ENCODE results near the gene PIM2. TPM values are rescaled to one million over a fixed set of nuclear protein-coding genes. Genes with fewer than 3 reads are reported as not detected.

Gene PIM2
- 391 TPM for total RNA-seq
- 100 to 1,000 TPM; 475 to 549 (median 501) TPM for polyA plus RNA-seq

GRCh38 chrX:48918643-48919340, at the start of gene PIM2:
Gene PIM2 (minus strand): TSS chrX:48919024. CDS start chrX:48918834, 190 bp downstream.
- H3K36me3 Mint-ChIP-seq = peaks cover 31% of the 10 kb centered on the region
- peaks cover 37% of the 10 kb centered on the region for H3K36me3 ChIP-seq (ENCODE audit: control insufficient read depth, insufficient read depth, low read length)
- no peaks in the 10 kb centered on the region for H3K9me3 ChIP-seq (ENCODE audit: control insufficient read depth in 2 of 2, low read length in 2 of 2)
- H3K4me1 Mint-ChIP-seq = peaks cover 10 to 82% (median 12%) of the 10 kb centered on the region in 4 donors
- peaks cover 67% of the 10 kb centered on the region for H3K4me1 ChIP-seq (ENCODE audit: control insufficient read depth, insufficient read depth, low read length, poor library complexity, severe bottlenecking)
- no peaks in the 10 kb centered on the region for H3K27me3 ChIP-seq (ENCODE audit: control insufficient read depth, insufficient read depth, low read length)
- H3K27me3 Mint-ChIP-seq = peaks cover 4% of the 10 kb centered on the region
- H3K27ac Mint-ChIP-seq = peak within 1 kb of the TSS; percentile 94 to 99 (median 96)
- no peaks in the 10 kb centered on the region for H3K9me3 Mint-ChIP-seq
- H3K27ac ChIP-seq (ENCODE audit: insufficient read depth, low read length, poor library complexity, severe bottlenecking) = peak within 1 kb of the TSS; percentile 96
- peak within 1 kb of the TSS; percentile 96 for H3K4me3 ChIP-seq (ENCODE audit: low read depth, low read length)
- ATAC-seq (ENCODE audit: low read depth in 2 of 2) (peak; percentile 69 to 71), DNase-seq (peak; percentile 87 to 97 (median 94))
- peak within 1 kb of the TSS; percentile 94 to 97 (median 96) for H3K4me3 Mint-ChIP-seq

DNA sequence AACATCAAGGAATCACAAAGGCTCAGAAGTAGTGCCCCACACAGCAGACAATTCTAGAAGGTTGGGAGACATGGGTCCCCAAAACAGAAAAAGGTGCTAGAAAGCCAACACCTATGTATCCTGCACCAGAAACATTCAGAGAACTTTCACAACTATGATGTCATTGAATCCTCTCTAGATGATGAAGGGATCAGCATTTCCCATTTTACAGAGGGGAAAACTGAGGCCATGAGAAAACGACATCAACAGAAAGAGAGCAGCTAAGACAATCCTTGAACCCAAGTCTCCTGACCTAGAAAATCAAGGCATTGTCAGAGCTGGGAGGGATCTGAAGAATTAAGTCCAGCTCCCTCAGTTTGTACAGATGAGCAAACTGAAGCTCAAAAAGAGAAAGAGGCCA, 49.6 kb upstream of the PIM2 start:
- Mint-ChIP-seq H3K9me3 (no peaks in the 10 kb centered on the region), H3K27me3 (peaks cover 6% of the 10 kb centered on the region), H3K4me1 (peaks cover 0 to 25% (median 6%) of the 10 kb centered on the region in 4 donors), H3K4me3 (no peak overlapping the region), H3K36me3 (peaks cover 3% of the 10 kb centered on the region), H3K27ac (no peak overlapping the region)
- Histone ChIP-seq H3K27me3 (ENCODE audit: control insufficient read depth, insufficient read depth, low read length) (no peaks in the 10 kb centered on the region), H3K27ac (ENCODE audit: insufficient read depth, low read length, poor library complexity, severe bottlenecking) (no peak overlapping the region), H3K4me3 (ENCODE audit: low read depth, low read length) (no peak overlapping the region), H3K36me3 (ENCODE audit: control insufficient read depth, insufficient read depth, low read length) (no peaks in the 10 kb centered on the region), H3K9me3 (ENCODE audit: control insufficient read depth in 2 of 2, low read length in 2 of 2) (no peaks in the 10 kb centered on the region), H3K4me1 (ENCODE audit: control insufficient read depth, insufficient read depth, low read length, poor library complexity, severe bottlenecking) (peaks cover 10% of the 10 kb centered on the region)
- ATAC-seq (ENCODE audit: low read depth in 2 of 2) (no peak), DNase-seq (no peak)

DNA sequence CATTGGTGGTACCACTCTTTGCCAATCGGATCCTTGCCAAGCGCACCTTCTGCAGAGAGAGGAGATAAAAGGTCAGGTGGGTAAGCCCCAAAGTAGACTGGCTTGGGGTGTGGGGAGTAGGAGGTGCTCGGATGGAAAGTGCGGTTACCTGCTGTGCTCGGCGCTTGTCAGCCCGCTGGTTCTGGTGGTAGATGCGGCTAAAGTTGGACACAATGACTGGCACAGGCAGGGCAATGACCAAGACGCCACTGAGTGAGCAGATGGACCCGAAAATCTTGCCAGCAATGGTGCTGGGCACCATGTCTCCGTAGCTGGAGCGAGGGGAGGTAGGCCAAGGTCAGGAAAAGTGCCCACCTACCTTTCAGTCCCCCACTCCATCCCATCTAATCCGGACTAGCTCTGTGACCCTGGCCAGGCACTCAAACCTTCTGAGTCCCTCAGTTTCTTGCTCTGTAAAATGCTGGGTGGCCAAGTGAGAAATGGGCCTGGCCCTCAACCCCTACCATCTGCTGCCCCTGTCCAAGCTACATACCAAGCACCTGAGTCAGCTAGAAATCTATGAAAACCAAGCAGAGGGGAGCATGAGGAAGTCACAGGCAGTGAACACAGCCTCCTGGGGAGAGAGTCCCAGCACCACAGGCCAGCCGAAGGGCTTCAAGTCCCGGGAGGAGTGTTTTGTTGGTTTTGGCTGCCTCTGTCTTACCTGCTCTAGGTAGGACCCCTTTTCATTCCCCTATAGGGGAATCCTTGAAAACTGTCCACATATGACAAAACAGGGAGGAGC, 48.2 kb upstream of the PIM2 start:
- H3K27me3 Mint-ChIP-seq = peaks cover 6% of the 10 kb centered on the region
- no peaks in the 10 kb centered on the region for H3K9me3 ChIP-seq (ENCODE audit: control insufficient read depth in 2 of 2, low read length in 2 of 2)
- H3K27ac ChIP-seq (ENCODE audit: insufficient read depth, low read length, poor library complexity, severe bottlenecking) = no peak overlapping the region
- no peaks in the 10 kb centered on the region for H3K36me3 ChIP-seq (ENCODE audit: control insufficient read depth, insufficient read depth, low read length)
- H3K36me3 Mint-ChIP-seq = no peaks in the 10 kb centered on the region
- H3K4me3 Mint-ChIP-seq = no peak overlapping the region
- H3K4me3 ChIP-seq (ENCODE audit: low read depth, low read length) = no peak overlapping the region
- no peaks in the 10 kb centered on the region for H3K9me3 Mint-ChIP-seq
- H3K27ac Mint-ChIP-seq = no peak overlapping the region
- peaks cover 0 to 12% (median under 1%) of the 10 kb centered on the region in 4 donors for H3K4me1 Mint-ChIP-seq
- no peak for ATAC-seq (ENCODE audit: low read depth in 2 of 2)
- DNase-seq = no peak
- H3K27me3 ChIP-seq (ENCODE audit: control insufficient read depth, insufficient read depth, low read length) = no peaks in the 10 kb centered on the region
- H3K4me1 ChIP-seq (ENCODE audit: control insufficient read depth, insufficient read depth, low read length, poor library complexity, severe bottlenecking) = peaks cover 6% of the 10 kb centered on the region

DNA sequence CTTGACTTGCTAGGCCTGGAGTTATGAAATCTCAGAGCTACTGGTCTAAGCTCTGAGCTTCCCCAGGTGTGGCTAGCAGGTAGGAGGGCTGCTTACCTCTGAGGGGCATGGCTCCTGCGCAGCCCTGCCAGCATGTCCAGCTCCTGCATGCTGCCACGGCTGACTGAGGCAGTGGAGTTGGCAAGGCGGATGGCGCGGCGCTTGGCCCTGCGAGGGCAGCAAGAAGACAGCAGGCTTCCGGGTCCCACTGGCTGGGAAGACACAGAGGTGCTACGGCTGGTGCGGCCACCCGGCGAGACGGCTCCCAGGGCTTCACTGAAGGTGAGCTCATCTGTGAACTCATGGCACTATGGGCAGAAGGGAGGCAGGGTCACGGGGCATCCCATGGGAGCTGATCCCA, 47.1 kb upstream of the PIM2 start:
- Mint-ChIP-seq H3K9me3 (no peaks in the 10 kb centered on the region), H3K4me1 (peaks cover 0 to 8% (median 0%) of the 10 kb centered on the region in 4 donors), H3K36me3 (no peaks in the 10 kb centered on the region), H3K27me3 (peaks cover 5% of the 10 kb centered on the region), H3K4me3 (no peak overlapping the region), H3K27ac (no peak overlapping the region)
- H3K27me3 ChIP-seq (ENCODE audit: control insufficient read depth, insufficient read depth, low read length) = no peaks in the 10 kb centered on the region
- DNase-seq (no peak), ATAC-seq (ENCODE audit: low read depth in 2 of 2) (no peak)
- H3K27ac ChIP-seq (ENCODE audit: insufficient read depth, low read length, poor library complexity, severe bottlenecking) = no peak overlapping the region
- H3K9me3 ChIP-seq (ENCODE audit: control insufficient read depth in 2 of 2, low read length in 2 of 2) = no peaks in the 10 kb centered on the region
- no peaks in the 10 kb centered on the region for H3K4me1 ChIP-seq (ENCODE audit: control insufficient read depth, insufficient read depth, low read length, poor library complexity, severe bottlenecking)
- no peaks in the 10 kb centered on the region for H3K36me3 ChIP-seq (ENCODE audit: control insufficient read depth, insufficient read depth, low read length)
- H3K4me3 ChIP-seq (ENCODE audit: low read depth, low read length) = no peak overlapping the region

DNA sequence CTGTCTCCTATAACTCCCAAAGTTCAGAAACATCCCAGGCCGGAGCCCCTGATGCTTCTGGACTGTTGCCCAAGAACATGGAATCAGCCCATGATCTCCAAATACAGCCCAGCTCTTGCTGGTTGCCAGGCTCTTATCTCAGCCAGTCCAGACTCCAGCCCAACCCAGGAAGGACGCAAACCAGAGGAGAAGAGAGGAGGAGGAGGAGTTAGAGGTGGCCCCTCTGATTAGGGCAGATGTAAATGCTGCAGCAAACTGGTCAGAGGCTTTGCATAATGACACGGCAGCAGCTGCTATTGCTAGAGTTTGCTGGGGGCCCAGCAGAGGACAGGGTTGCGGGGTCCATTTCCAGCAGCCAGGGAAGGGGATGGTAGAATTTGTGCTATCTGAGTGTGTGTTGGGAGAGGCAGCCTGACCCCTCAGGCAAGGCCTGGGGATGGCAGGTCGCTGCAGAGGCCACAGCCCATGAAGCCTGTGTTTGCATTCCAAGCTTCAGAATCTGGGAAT, 42.8 kb upstream of the PIM2 start:
- H3K9me3 ChIP-seq (ENCODE audit: control insufficient read depth in 2 of 2, low read length in 2 of 2) = no peaks in the 10 kb centered on the region
- no peaks in the 10 kb centered on the region for H3K36me3 Mint-ChIP-seq
- H3K4me1 Mint-ChIP-seq = peaks cover 0 to 14% (median 10%) of the 10 kb centered on the region in 4 donors
- peaks cover 18% of the 10 kb centered on the region for H3K27me3 Mint-ChIP-seq
- no peaks in the 10 kb centered on the region for H3K36me3 ChIP-seq (ENCODE audit: control insufficient read depth, insufficient read depth, low read length)
- H3K27me3 ChIP-seq (ENCODE audit: control insufficient read depth, insufficient read depth, low read length) = no peaks in the 10 kb centered on the region
- H3K4me3 Mint-ChIP-seq = no peak overlapping the region
- no peaks in the 10 kb centered on the region for H3K9me3 Mint-ChIP-seq
- no peak for ATAC-seq (ENCODE audit: low read depth in 2 of 2)
- no peak overlapping the region for H3K4me3 ChIP-seq (ENCODE audit: low read depth, low read length)
- H3K27ac ChIP-seq (ENCODE audit: insufficient read depth, low read length, poor library complexity, severe bottlenecking) = no peak overlapping the region
- no peak for DNase-seq
- peaks cover 7% of the 10 kb centered on the region for H3K4me1 ChIP-seq (ENCODE audit: control insufficient read depth, insufficient read depth, low read length, poor library complexity, severe bottlenecking)
- H3K27ac Mint-ChIP-seq = no peak overlapping the region

- H3K27ac Mint-ChIP-seq = peak overlapping the region in 1 of 3 donors; percentile 13
- peaks cover 18% of the 10 kb centered on the region for H3K27me3 Mint-ChIP-seq
- H3K9me3 Mint-ChIP-seq = no peaks in the 10 kb centered on the region
- peaks cover 0 to 27% (median 12%) of the 10 kb centered on the region in 4 donors for H3K4me1 Mint-ChIP-seq
- peak overlapping the region; percentile 0 to 83 (median 60) for H3K4me3 Mint-ChIP-seq
- H3K9me3 ChIP-seq (ENCODE audit: control insufficient read depth in 2 of 2, low read length in 2 of 2) = no peaks in the 10 kb centered on the region
- H3K4me3 ChIP-seq (ENCODE audit: low read depth, low read length) = no peak overlapping the region
- no peaks in the 10 kb centered on the region for H3K36me3 Mint-ChIP-seq
- peaks cover 21% of the 10 kb centered on the region for H3K4me1 ChIP-seq (ENCODE audit: control insufficient read depth, insufficient read depth, low read length, poor library complexity, severe bottlenecking)
- no peak overlapping the region for H3K27ac ChIP-seq (ENCODE audit: insufficient read depth, low read length, poor library complexity, severe bottlenecking)
- DNase-seq = no peak
- no peak for ATAC-seq (ENCODE audit: low read depth in 2 of 2)
- peaks cover 9% of the 10 kb centered on the region for H3K36me3 ChIP-seq (ENCODE audit: control insufficient read depth, insufficient read depth, low read length)
- H3K27me3 ChIP-seq (ENCODE audit: control insufficient read depth, insufficient read depth, low read length) = no peaks in the 10 kb centered on the region
Measured at GRCh38 chrX:48960291-48960690, 41.5 kb upstream of the PIM2 start.

- Histone ChIP-seq H3K4me3 (ENCODE audit: low read depth, low read length) (peak overlapping the region; percentile 72), H3K9me3 (ENCODE audit: control insufficient read depth in 2 of 2, low read length in 2 of 2) (no peaks in the 10 kb centered on the region), H3K36me3 (ENCODE audit: control insufficient read depth, insufficient read depth, low read length) (peaks cover 14% of the 10 kb centered on the region), H3K27ac (ENCODE audit: insufficient read depth, low read length, poor library complexity, severe bottlenecking) (peak overlapping the region; percentile 99), H3K4me1 (ENCODE audit: control insufficient read depth, insufficient read depth, low read length, poor library complexity, severe bottlenecking) (peaks cover 37% of the 10 kb centered on the region), H3K27me3 (ENCODE audit: control insufficient read depth, insufficient read depth, low read length) (no peaks in the 10 kb centered on the region)
- peaks cover 0 to 42% (median 23%) of the 10 kb centered on the region in 4 donors for H3K4me1 Mint-ChIP-seq
- ATAC-seq (ENCODE audit: low read depth in 2 of 2) (no peak), DNase-seq (peak in 1 of 3 donors; percentile 42)
- no peaks in the 10 kb centered on the region for H3K9me3 Mint-ChIP-seq
- peak overlapping the region; percentile 92 to 100 (median 100) for H3K27ac Mint-ChIP-seq
- peaks cover 3% of the 10 kb centered on the region for H3K36me3 Mint-ChIP-seq
- peaks cover 18% of the 10 kb centered on the region for H3K27me3 Mint-ChIP-seq
- peak overlapping the region; percentile 94 to 99 (median 98) for H3K4me3 Mint-ChIP-seq
Measured at GRCh38 chrX:48958635-48959094, 39.8 kb upstream of the PIM2 start.
